Measurements from ENCODE around the gene ACCSL.

The ACCSL gene

DNA sequence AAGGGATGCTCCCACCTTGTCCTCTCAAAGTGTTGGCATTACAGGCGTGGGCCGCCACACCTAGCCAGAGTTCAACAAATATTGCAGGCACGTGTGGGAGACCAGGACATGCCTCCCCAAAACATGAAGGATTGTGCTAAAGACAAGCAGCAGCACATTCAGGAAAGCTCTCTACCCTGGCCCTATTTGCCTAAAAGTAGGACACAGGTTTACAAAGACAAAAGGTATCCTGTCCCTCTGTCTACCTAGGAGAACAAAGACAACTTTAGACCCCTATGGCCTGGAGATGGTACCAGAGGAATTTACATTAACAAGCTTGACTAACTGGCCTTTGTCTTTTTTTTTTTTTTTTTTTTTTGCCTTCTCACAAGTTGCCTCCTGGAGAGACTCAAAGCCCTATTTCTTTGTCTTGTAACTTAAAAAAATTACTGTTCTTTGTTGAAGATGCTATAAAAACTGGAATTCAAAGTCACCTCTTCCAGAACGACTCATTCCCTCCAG lies 17.4 kb downstream of the ACCSL start:
- no peak for TF ChIP-seq TAF1 (IDR thresholded peaks at IDR 0.05; ENCODE audit: borderline replicate concordance, insufficient read depth, low read length)
- TF ChIP-seq, protein P1, sequence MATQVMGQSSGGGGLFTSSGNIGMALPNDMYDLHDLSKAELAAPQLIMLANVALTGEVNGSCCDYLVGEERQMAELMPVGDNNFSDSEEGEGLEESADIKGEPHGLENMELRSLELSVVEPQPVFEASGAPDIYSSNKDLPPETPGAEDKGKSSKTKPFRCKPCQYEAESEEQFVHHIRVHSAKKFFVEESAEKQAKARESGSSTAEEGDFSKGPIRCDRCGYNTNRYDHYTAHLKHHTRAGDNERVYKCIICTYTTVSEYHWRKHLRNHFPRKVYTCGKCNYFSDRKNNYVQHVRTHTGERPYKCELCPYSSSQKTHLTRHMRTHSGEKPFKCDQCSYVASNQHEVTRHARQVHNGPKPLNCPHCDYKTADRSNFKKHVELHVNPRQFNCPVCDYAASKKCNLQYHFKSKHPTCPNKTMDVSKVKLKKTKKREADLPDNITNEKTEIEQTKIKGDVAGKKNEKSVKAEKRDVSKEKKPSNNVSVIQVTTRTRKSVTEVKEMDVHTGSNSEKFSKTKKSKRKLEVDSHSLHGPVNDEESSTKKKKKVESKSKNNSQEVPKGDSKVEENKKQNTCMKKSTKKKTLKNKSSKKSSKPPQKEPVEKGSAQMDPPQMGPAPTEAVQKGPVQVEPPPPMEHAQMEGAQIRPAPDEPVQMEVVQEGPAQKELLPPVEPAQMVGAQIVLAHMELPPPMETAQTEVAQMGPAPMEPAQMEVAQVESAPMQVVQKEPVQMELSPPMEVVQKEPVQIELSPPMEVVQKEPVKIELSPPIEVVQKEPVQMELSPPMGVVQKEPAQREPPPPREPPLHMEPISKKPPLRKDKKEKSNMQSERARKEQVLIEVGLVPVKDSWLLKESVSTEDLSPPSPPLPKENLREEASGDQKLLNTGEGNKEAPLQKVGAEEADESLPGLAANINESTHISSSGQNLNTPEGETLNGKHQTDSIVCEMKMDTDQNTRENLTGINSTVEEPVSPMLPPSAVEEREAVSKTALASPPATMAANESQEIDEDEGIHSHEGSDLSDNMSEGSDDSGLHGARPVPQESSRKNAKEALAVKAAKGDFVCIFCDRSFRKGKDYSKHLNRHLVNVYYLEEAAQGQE (IDR thresholded peaks at IDR 0.05; ENCODE audit: insufficient read depth in 1 of 2, low read depth in 2 of 2, low read length in 2 of 2): no peak
- TF ChIP-seq POLR2AphosphoS5 (IDR thresholded peaks at IDR 0.05; ENCODE audit: low read depth, low read length): no peak
- TF ChIP-seq SIN3A (IDR thresholded peaks at IDR 0.05; ENCODE audit: borderline replicate concordance, insufficient read depth, low read length): no peak
- no peak for TF ChIP-seq FOXP2 (optimal IDR thresholded peaks at IDR 0.05; ENCODE audit: borderline replicate concordance, extremely low read depth, extremely low read length, insufficient read depth)

DNA sequence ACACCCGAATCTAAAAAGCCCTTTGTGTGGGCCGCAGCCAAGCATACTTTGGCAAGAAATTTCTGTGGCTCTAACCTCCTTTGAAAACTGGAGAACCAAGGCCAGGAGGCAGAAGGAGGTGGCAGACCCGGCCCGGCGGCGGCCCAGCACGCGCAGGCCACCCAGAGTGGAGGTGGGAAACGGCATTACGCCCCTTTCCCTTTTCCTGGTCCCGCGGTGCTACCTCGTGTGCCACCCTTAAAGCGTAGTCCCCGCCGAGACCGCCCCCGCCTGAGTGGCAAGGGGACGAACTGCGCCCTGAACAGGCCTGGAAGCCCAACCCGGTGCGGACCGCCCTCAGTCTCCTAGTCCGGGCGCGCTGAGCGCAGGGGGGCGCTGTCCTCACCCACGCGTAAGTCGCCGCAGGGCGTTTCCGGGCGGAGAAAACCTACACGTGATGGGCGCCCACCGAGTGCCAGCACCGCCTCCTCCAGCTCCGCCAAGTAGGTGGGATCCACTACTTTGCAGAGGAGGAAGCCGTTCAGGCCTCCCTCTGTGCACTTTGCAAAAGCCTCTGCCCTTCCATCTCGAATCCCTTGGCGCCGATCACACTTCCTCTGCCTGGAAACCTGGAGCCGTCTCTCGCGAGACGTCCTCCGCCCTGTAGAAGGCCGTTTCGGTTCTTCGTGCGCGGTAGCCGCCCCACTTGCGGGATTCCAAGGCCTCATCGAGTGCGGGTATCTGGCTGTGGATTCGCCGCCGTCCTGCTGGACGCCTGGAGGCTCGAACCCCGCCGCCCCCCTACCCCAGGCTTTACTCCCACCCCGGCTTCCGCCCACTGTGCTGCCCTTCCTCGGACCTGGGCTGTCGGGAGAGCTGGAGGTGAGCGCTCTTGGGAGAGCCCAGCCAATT lies 18.3 kb downstream of the ACCSL start, which contains the start of gene ACCS:
Gene ACCS, plus strand, starts transcription at position 430 of the 891 bp plus-strand sequence. CDS start 1,358 bp downstream, outside the sequence.
- TF ChIP-seq, protein P1 (IDR thresholded peaks at IDR 0.05; ENCODE audit: insufficient read depth in 1 of 2, low read depth in 2 of 2, low read length in 2 of 2): no peak
- no peak for TF ChIP-seq SIN3A (IDR thresholded peaks at IDR 0.05; ENCODE audit: borderline replicate concordance, insufficient read depth, low read length)
- TF ChIP-seq FOXP2 (optimal IDR thresholded peaks at IDR 0.05; ENCODE audit: borderline replicate concordance, extremely low read depth, extremely low read length, insufficient read depth): no peak
- no peak for TF ChIP-seq POLR2AphosphoS5 (IDR thresholded peaks at IDR 0.05; ENCODE audit: low read depth, low read length)
- TF ChIP-seq TAF1 (IDR thresholded peaks at IDR 0.05; ENCODE audit: borderline replicate concordance, insufficient read depth, low read length): no peak

DNA sequence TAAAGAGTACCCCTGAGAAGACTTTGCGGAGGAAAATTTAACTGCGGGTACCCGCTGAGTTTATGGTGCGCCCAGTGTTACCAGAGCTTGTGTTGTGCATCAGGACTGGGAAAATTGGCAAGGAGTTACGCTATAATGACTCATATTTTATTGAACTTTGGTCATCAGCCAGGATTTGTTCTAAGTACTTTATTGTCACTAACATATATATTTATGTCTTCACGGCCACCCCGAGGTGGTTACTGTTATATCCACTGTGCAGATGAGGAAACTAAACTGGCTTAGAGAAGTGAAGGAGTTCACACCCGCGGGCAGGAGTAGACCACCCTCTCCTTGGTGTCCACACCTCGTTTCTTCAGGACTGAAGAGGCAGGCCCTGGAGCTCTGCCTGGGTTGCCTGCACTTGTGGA lies 19.0 kb downstream of the ACCSL start:
- TF ChIP-seq POLR2AphosphoS5 (IDR thresholded peaks at IDR 0.05; ENCODE audit: low read depth, low read length): no peak
- TF ChIP-seq SIN3A (IDR thresholded peaks at IDR 0.05; ENCODE audit: borderline replicate concordance, insufficient read depth, low read length): no peak
- TF ChIP-seq, protein P1 (IDR thresholded peaks at IDR 0.05; ENCODE audit: insufficient read depth in 1 of 2, low read depth in 2 of 2, low read length in 2 of 2): no peak
- no peak for TF ChIP-seq TAF1 (IDR thresholded peaks at IDR 0.05; ENCODE audit: borderline replicate concordance, insufficient read depth, low read length)
- no peak for TF ChIP-seq FOXP2 (optimal IDR thresholded peaks at IDR 0.05; ENCODE audit: borderline replicate concordance, extremely low read depth, extremely low read length, insufficient read depth)

DNA sequence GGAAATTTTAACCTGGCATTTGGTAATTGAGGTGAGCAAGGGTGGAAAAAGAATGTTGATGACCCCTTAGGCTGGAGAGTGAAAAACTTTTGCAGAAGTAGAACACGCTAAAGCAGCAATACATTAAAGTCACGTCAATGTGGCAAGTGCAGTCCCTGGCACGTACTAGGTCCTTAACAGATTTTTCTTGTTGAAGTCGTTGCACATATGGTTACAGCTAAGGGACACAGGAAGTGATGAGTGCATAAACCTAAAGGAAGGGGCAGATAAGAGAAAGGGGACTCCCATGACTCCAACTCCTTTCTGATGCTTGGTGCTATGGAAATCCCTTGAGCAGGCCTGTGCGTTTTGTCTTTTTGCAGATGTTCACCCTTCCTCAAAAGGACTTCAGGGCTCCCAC lies 19.5 kb downstream of the ACCSL start:
- TF ChIP-seq FOXP2 (optimal IDR thresholded peaks at IDR 0.05; ENCODE audit: borderline replicate concordance, extremely low read depth, extremely low read length, insufficient read depth) (no peak), TAF1 (IDR thresholded peaks at IDR 0.05; ENCODE audit: borderline replicate concordance, insufficient read depth, low read length) (no peak), POLR2AphosphoS5 (IDR thresholded peaks at IDR 0.05; ENCODE audit: low read depth, low read length) (no peak), SIN3A (IDR thresholded peaks at IDR 0.05; ENCODE audit: borderline replicate concordance, insufficient read depth, low read length) (no peak)
- TF ChIP-seq, protein P1 (IDR thresholded peaks at IDR 0.05; ENCODE audit: insufficient read depth in 1 of 2, low read depth in 2 of 2, low read length in 2 of 2): no peak

Measured in PFSK-1 (cell line).